Ishikawa (cell line): Measurements from ENCODE around the gene IMPA2.

Experiments used
- CREB1 ChIP-seq: IDR thresholded peaks from 2 replicates; pipeline ENCODE4 v1.6.1; 2012; ENCODE audit warnings: low read depth
- EGR1 ChIP-seq: IDR thresholded peaks from 2 replicates; pipeline ENCODE4 v1.6.1; 2012
- EP300 ChIP-seq: IDR thresholded peaks from 2 replicates; pipeline ENCODE4 v1.6.1; 2012; ENCODE audit warnings: borderline replicate concordance
- NFIC ChIP-seq: IDR thresholded peaks from 2 replicates; pipeline ENCODE4 v1.6.1; 2012
- RAD21 ChIP-seq: IDR thresholded peaks from 2 replicates; pipeline ENCODE4 v1.6.1; 2012; ENCODE audit warnings: low read depth
- TAF1 ChIP-seq: IDR thresholded peaks from 2 replicates; pipeline ENCODE4 v1.6.1; 2012; ENCODE audit warnings: low read depth, mild to moderate bottlenecking
- TCF12 ChIP-seq: IDR thresholded peaks from 2 replicates; pipeline ENCODE4 v1.6.1; 2012; ENCODE audit warnings: low read depth
- TEAD4 ChIP-seq: IDR thresholded peaks from 2 replicates; pipeline ENCODE4 v1.6.1; 2012
- YY1 ChIP-seq: IDR thresholded peaks from 2 replicates; pipeline ENCODE4 v1.6.1; 2012; ENCODE audit warnings: low read depth
- TF ChIP-seq, protein P1 (sequence below): IDR thresholded peaks from 2 replicates; pipeline ENCODE4 v1.6.1; 2012
- TF ChIP-seq, protein P2 (sequence below): IDR thresholded peaks from 2 replicates; pipeline ENCODE4 v1.6.1; 2012; ENCODE audit warnings: low read depth, mild to moderate bottlenecking
- TF ChIP-seq, protein P3 (sequence below): IDR thresholded peaks from 2 replicates; pipeline ENCODE4 v1.6.1; 2012

DNA sequence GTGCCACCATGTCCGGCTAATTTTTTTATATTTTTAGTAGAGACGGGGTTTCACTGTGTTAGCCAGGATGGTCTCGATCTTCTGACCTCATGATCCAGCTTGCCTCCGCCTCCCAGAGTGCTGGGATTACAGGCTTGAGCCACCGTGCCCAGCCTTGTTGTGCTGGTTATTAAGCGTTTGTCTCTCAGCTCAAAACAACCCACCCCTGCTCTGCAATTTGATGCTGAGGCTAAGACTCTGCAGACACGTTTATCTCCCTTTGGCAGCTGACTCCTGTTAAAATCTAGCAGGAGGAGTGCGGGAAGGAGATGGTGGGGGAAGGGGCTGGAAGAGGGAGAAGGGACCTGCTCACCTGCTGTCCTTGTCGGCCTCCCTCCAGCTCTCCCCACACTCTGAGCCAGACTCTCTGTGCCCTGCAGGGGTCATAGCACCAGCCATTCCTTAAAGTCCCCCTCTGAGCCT lies 29.9 kb upstream of the IMPA2 start:
- TF ChIP-seq YY1 = no peak
- no peak for TF ChIP-seq EP300
- TF ChIP-seq NFIC = no peak
- TF ChIP-seq, protein P1, sequence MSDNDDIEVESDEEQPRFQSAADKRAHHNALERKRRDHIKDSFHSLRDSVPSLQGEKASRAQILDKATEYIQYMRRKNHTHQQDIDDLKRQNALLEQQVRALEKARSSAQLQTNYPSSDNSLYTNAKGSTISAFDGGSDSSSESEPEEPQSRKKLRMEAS = no peak
- TF ChIP-seq CREB1 = no peak
- TF ChIP-seq, protein P2, sequence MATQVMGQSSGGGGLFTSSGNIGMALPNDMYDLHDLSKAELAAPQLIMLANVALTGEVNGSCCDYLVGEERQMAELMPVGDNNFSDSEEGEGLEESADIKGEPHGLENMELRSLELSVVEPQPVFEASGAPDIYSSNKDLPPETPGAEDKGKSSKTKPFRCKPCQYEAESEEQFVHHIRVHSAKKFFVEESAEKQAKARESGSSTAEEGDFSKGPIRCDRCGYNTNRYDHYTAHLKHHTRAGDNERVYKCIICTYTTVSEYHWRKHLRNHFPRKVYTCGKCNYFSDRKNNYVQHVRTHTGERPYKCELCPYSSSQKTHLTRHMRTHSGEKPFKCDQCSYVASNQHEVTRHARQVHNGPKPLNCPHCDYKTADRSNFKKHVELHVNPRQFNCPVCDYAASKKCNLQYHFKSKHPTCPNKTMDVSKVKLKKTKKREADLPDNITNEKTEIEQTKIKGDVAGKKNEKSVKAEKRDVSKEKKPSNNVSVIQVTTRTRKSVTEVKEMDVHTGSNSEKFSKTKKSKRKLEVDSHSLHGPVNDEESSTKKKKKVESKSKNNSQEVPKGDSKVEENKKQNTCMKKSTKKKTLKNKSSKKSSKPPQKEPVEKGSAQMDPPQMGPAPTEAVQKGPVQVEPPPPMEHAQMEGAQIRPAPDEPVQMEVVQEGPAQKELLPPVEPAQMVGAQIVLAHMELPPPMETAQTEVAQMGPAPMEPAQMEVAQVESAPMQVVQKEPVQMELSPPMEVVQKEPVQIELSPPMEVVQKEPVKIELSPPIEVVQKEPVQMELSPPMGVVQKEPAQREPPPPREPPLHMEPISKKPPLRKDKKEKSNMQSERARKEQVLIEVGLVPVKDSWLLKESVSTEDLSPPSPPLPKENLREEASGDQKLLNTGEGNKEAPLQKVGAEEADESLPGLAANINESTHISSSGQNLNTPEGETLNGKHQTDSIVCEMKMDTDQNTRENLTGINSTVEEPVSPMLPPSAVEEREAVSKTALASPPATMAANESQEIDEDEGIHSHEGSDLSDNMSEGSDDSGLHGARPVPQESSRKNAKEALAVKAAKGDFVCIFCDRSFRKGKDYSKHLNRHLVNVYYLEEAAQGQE = no peak
- no peak for TF ChIP-seq EGR1
- TF ChIP-seq TEAD4 = no peak
- TF ChIP-seq RAD21 = no peak
- no peak for TF ChIP-seq TCF12
- TF ChIP-seq, protein P3, sequence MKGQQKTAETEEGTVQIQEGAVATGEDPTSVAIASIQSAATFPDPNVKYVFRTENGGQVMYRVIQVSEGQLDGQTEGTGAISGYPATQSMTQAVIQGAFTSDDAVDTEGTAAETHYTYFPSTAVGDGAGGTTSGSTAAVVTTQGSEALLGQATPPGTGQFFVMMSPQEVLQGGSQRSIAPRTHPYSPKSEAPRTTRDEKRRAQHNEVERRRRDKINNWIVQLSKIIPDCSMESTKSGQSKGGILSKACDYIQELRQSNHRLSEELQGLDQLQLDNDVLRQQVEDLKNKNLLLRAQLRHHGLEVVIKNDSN = no peak
- TF ChIP-seq TAF1 = no peak
